Stimulated activated naive CD8-positive, alpha-beta T cell treated with anti-CD3 and anti-CD28 coated beads, Interleukin-15, Interleukin-2, amounts not matched to agents 100 ng/mL and 50 ng/mL, for 24 hours (primary cell): Measurements from ENCODE around the gene LYPD1.

Experiments used
- H3K27ac Mint-ChIP-seq: one replicate; pipeline ENCODE4 v1.8.0; 2021; ENCODE audit warnings: mild to moderate bottlenecking, mixed read lengths
- H3K27me3 Mint-ChIP-seq: one replicate; pipeline ENCODE4 v1.8.0; 2021; ENCODE audit warnings: mixed read lengths
- H3K36me3 Mint-ChIP-seq: one replicate; pipeline ENCODE4 v1.8.0; 2021; ENCODE audit warnings: low read depth, mixed read lengths
- H3K4me1 Mint-ChIP-seq: one replicate; pipeline ENCODE4 v1.8.0; 2021; ENCODE audit warnings: low read depth, mixed read lengths
- H3K4me3 Mint-ChIP-seq: one replicate; pipeline ENCODE4 v1.8.0; 2021; ENCODE audit warnings: mild to moderate bottlenecking, mixed read lengths
- H3K9me3 Mint-ChIP-seq: one replicate; pipeline ENCODE4 v1.8.0; 2021; ENCODE audit warnings: mixed read lengths

Gene LYPD1

GRCh38 chr2:132654335-132654734, 15.7 kb downstream of the LYPD1 start:
- Mint-ChIP-seq H3K4me1 (no peaks in the 10 kb centered on the region), H3K27ac (no peak overlapping the region), H3K4me3 (no peak overlapping the region), H3K27me3 (peaks cover 3% of the 10 kb centered on the region), H3K9me3 (no peaks in the 10 kb centered on the region), H3K36me3 (no peaks in the 10 kb centered on the region)

GRCh38 chr2:132652474-132652873, 17.5 kb downstream of the LYPD1 start:
- Mint-ChIP-seq H3K4me3 (no peak overlapping the region), H3K27ac (no peak overlapping the region), H3K36me3 (no peaks in the 10 kb centered on the region), H3K9me3 (no peaks in the 10 kb centered on the region), H3K4me1 (no peaks in the 10 kb centered on the region), H3K27me3 (peaks cover 5% of the 10 kb centered on the region)

- Mint-ChIP-seq H3K9me3 (no peaks in the 10 kb centered on the region), H3K4me3 (no peak overlapping the region), H3K27me3 (peaks cover 5% of the 10 kb centered on the region), H3K36me3 (no peaks in the 10 kb centered on the region), H3K4me1 (no peaks in the 10 kb centered on the region), H3K27ac (no peak overlapping the region)
Measured at GRCh38 chr2:132651115-132652045, 18.6 kb downstream of the LYPD1 start.

- Mint-ChIP-seq H3K4me3 (no peak overlapping the region), H3K27ac (no peak overlapping the region), H3K36me3 (no peaks in the 10 kb centered on the region), H3K9me3 (no peaks in the 10 kb centered on the region), H3K27me3 (peaks cover 5% of the 10 kb centered on the region), H3K4me1 (no peaks in the 10 kb centered on the region)
Measured at GRCh38 chr2:132646540-132647108, 23.4 kb downstream of the LYPD1 start.

DNA sequence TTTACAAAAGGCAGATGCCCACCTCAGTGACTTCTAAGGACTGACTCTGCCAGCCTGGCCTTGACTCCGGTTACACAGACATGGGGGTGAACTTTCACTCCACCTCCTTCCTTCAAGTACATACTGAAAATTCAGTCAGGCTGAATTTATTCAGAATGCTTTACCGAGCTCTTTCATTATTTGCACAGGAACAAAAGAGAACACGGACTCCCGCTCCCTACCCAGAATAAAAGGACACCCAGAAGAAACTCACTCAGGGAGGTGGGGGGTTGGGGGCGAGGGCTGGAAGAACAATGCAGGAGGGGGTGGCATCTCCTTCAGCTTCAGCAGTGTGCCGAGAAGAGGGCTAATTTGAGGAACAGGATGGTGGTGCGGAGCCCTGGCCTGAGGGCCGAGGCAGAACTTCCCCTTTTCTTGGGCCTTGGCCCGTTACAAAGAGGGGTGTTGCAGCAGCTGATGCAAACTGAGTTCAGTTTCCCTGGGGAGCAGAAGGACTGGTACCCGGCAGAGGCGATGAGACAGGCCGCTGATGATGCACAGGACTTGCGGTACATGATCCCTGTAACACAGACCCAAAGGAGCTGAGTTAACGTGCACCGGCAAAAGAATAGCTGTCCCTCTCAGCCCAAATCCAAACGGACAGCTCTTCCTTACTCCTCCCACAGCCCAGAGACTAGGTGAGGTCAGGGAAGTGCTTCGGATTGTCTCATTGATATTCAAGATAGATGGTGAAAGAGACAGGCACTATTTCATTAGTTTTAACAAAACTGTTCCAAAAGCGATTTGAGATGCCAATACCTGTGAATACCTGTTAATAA, 24.1 kb downstream of the LYPD1 start:
- no peak overlapping the region for H3K27ac Mint-ChIP-seq
- no peaks in the 10 kb centered on the region for H3K36me3 Mint-ChIP-seq
- H3K4me1 Mint-ChIP-seq: no peaks in the 10 kb centered on the region
- no peaks in the 10 kb centered on the region for H3K9me3 Mint-ChIP-seq
- no peak overlapping the region for H3K4me3 Mint-ChIP-seq
- H3K27me3 Mint-ChIP-seq: peaks cover 5% of the 10 kb centered on the region

DNA sequence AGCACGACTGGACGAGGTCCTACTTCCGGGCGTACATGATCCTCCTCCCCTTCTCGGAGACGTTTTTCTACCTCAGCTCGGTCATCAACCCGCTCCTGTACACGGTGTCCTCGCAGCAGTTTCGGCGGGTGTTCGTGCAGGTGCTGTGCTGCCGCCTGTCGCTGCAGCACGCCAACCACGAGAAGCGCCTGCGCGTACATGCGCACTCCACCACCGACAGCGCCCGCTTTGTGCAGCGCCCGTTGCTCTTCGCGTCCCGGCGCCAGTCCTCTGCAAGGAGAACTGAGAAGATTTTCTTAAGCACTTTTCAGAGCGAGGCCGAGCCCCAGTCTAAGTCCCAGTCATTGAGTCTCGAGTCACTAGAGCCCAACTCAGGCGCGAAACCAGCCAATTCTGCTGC, 24.8 kb downstream of the LYPD1 start:
- Mint-ChIP-seq H3K9me3 (no peaks in the 10 kb centered on the region), H3K4me3 (no peak overlapping the region), H3K27me3 (peaks cover 5% of the 10 kb centered on the region), H3K27ac (no peak overlapping the region), H3K36me3 (no peaks in the 10 kb centered on the region), H3K4me1 (no peaks in the 10 kb centered on the region)

DNA sequence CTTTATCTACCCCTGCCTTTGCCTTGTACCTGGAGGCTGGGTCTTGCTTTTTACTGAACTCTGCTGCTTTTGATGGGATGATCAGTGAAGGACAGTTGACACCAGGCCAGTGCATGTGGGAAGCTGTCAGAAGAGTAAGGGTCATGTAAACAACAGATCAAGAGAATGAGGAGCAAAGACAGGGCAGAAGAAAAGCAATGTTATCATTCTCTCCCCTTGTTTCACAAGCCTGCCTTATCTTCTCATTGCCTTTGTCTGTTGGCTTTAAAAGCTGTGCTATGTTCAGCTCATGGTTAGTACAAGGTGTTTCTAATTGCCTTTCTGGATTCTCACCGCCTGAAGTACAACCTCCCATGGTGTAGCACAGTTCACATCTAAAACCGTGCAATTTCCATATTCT, 27.6 kb downstream of the LYPD1 start:
- H3K4me1 Mint-ChIP-seq: no peaks in the 10 kb centered on the region

DNA sequence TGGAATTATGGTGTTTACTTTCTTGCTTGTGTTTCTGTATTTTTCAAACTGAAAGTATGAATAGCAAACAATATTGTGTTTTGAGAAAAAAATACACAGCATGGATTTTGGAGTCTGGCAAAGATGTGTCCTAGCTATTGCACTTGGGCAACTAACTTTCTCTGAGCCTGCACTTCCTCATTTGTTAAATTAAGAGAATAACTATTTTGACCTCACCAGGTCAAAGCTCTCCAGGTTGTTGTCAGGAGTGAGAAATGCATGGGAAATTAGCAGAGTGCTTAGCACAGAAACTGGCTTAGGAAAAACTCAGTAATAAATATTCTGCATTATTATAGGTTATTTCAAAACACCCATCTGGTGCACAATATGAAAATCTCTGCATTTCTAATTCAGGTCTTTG, 28.2 kb downstream of the LYPD1 start:
- Mint-ChIP-seq H3K4me1 (no peaks in the 10 kb centered on the region), H3K27me3 (no peaks in the 10 kb centered on the region), H3K27ac (no peak overlapping the region), H3K9me3 (no peaks in the 10 kb centered on the region), H3K36me3 (no peaks in the 10 kb centered on the region), H3K4me3 (no peak overlapping the region)

More for the DNA sequence above, 27.6 kb downstream of the LYPD1 start:
- no peaks in the 10 kb centered on the region for H3K36me3 Mint-ChIP-seq
- no peaks in the 10 kb centered on the region for H3K27me3 Mint-ChIP-seq
- H3K4me3 Mint-ChIP-seq: no peak overlapping the region
- no peaks in the 10 kb centered on the region for H3K9me3 Mint-ChIP-seq
- no peak overlapping the region for H3K27ac Mint-ChIP-seq

DNA sequence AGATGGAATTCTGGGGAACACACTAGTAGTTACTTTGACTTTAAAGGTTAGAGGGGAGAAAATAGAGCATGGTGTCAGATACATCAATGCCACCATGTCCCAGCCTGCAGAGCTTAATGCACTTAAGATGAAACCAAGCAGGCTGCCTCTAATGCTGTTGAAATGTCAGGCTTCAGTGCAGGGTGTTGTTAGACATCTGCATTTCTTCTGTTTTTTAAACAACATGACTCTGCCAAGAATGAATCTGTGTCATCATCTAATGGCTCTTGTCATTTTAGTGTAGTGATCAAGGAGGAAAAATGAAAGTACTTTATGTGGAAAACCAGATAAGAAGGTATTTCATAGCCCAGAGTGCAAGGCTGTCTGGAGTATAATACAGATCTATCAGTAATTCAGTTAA, 29.9 kb downstream of the LYPD1 start:
- H3K9me3 Mint-ChIP-seq: no peaks in the 10 kb centered on the region
- no peaks in the 10 kb centered on the region for H3K27me3 Mint-ChIP-seq
- no peaks in the 10 kb centered on the region for H3K4me1 Mint-ChIP-seq
- H3K4me3 Mint-ChIP-seq: no peak overlapping the region
- no peak overlapping the region for H3K27ac Mint-ChIP-seq
- H3K36me3 Mint-ChIP-seq: no peaks in the 10 kb centered on the region

- peaks cover 4% of the 10 kb centered on the region for H3K9me3 Mint-ChIP-seq
- no peaks in the 10 kb centered on the region for H3K27me3 Mint-ChIP-seq
- no peaks in the 10 kb centered on the region for H3K36me3 Mint-ChIP-seq
- no peak overlapping the region for H3K4me3 Mint-ChIP-seq
- no peaks in the 10 kb centered on the region for H3K4me1 Mint-ChIP-seq
- H3K27ac Mint-ChIP-seq: no peak overlapping the region
Measured at GRCh38 chr2:132638313-132639040, 31.5 kb downstream of the LYPD1 start.

GRCh38 chr2:132636346-132636745, 33.7 kb downstream of the LYPD1 start:
- Mint-ChIP-seq H3K4me1 (no peaks in the 10 kb centered on the region), H3K4me3 (no peak overlapping the region), H3K36me3 (no peaks in the 10 kb centered on the region), H3K27me3 (no peaks in the 10 kb centered on the region), H3K27ac (no peak overlapping the region), H3K9me3 (peaks cover 5% of the 10 kb centered on the region)

DNA sequence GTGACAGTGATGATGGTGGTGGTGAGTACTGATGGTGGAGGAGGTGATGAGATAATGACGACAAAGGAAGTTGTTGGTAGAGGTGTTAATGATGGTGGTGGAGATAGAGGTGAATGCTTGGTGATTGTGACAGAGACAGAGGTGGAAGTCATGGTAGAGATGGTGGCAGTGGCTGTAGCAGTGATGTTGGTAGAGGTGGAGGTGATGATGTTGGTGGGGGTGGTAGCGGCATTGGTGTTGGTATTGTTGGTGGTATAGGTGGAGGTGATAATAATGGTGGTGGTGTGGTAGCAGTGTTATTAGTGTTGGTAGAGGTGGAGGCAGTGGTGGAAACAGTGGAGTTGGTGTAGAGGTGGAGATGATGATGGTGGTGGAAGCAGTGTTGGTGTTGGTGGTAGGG, 36.4 kb downstream of the LYPD1 start:
- Mint-ChIP-seq H3K4me3 (no peak overlapping the region), H3K9me3 (peaks cover 5% of the 10 kb centered on the region), H3K27me3 (no peaks in the 10 kb centered on the region), H3K4me1 (no peaks in the 10 kb centered on the region), H3K27ac (no peak overlapping the region), H3K36me3 (no peaks in the 10 kb centered on the region)

GRCh38 chr2:132632000-132632649, 37.9 kb downstream of the LYPD1 start:
- Mint-ChIP-seq H3K27me3 (no peaks in the 10 kb centered on the region), H3K27ac (no peak overlapping the region), H3K36me3 (no peaks in the 10 kb centered on the region), H3K9me3 (peaks cover 5% of the 10 kb centered on the region), H3K4me3 (no peak overlapping the region), H3K4me1 (no peaks in the 10 kb centered on the region)

DNA sequence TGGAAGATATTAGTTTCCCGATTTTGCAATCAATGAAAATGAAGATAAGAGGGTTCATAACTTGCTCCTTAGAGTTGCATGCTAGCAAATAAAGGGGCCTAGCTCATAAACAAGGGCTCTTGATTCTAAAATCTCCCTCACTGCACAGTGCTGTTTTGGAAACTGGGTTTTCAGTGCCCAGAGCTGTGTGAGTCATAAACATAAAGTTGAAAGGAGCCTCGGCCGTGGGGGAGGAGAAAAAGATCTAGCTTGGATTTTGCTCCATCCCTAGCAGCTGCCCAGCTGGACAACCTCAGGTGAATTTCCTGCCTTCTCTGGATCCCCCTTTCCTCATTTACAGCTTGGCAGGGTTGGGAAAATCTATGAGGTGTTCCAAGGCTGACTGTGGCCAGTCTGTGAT, 42.5 kb downstream of the LYPD1 start:
- Mint-ChIP-seq H3K4me1 (no peaks in the 10 kb centered on the region), H3K27me3 (no peaks in the 10 kb centered on the region), H3K4me3 (no peak overlapping the region), H3K36me3 (no peaks in the 10 kb centered on the region), H3K27ac (no peak overlapping the region), H3K9me3 (no peaks in the 10 kb centered on the region)
